DOHH2 (cell line): ENCODE measurements around the gene GALNTL6.

Experiments used
- H3F3A ChIP-seq: fragments of 200-600 bp; sonication (generic), shearing (Covaris generic); 2 replicates; pipeline ENCODE4 v1.6.0; 2016; ENCODE audit warnings: antibody characterized with exemption, mild to moderate bottlenecking; ENCODE audit not compliant: control insufficient read depth, insufficient read depth
- H3K27ac ChIP-seq: fragments of 200-600 bp; sonication (generic); 2 replicates; pipeline ENCODE4 v1.5.1; 2014; ENCODE audit warnings: low read depth, mild to moderate bottlenecking, low read length, moderate library complexity
- H3K27me3 ChIP-seq: fragments of 200-600 bp; sonication (generic); 2 replicates; pipeline ENCODE4 v1.6.1; 2014; ENCODE audit warnings: mild to moderate bottlenecking, low read length, mixed read lengths; ENCODE audit not compliant: control insufficient read depth
- H3K36me3 ChIP-seq: fragments of 200-600 bp; sonication (generic); 2 replicates; pipeline ENCODE4 v1.6.1; 2014; ENCODE audit warnings: mild to moderate bottlenecking, low read length, moderate library complexity, mixed read lengths; ENCODE audit not compliant: control insufficient read depth
- H3K4me1 ChIP-seq: fragments of 200-600 bp; sonication (generic); 2 replicates; pipeline ENCODE4 v1.6.1; 2014; ENCODE audit warnings: mild to moderate bottlenecking, low read length, mixed read lengths; ENCODE audit not compliant: control insufficient read depth
- H3K4me2 ChIP-seq: fragments of 200-600 bp; sonication (generic); 2 replicates; pipeline ENCODE4 v1.6.0; 2014; ENCODE audit warnings: mild to moderate bottlenecking, low read length, moderate library complexity
- H3K4me3 ChIP-seq: fragments of 200-600 bp; sonication (generic); 2 replicates; pipeline ENCODE4 v1.5.1; 2014; ENCODE audit warnings: mild to moderate bottlenecking, low read length, mixed read lengths
- H3K79me2 ChIP-seq: fragments of 200-600 bp; sonication (generic); 2 replicates; pipeline ENCODE4 v1.6.1; 2014; ENCODE audit warnings: mild to moderate bottlenecking, low read length, mixed read lengths; ENCODE audit not compliant: control insufficient read depth
- H3K9me2 ChIP-seq: fragments of 200-600 bp; sonication (generic); replicated peaks from 2 replicates; pipeline ENCODE4 v1.6.1; 2014; ENCODE audit warnings: mild to moderate bottlenecking, low read length, mixed read lengths; ENCODE audit not compliant: control insufficient read depth
- H3K9me3 ChIP-seq: fragments of 200-600 bp; sonication (generic); 2 replicates; pipeline ENCODE4 v1.6.1; 2014; ENCODE audit warnings: antibody characterized with exemption, low read length, mixed read lengths; ENCODE audit not compliant: control insufficient read depth, insufficient read depth
- H4K20me1 ChIP-seq: fragments of 200-600 bp; sonication (generic); 2 replicates; pipeline ENCODE4 v1.6.0; 2014; ENCODE audit warnings: low read depth, mild to moderate bottlenecking, antibody characterized with exemption, low read length, moderate library complexity; ENCODE audit not compliant: control insufficient read depth, insufficient read depth
- EZH2phosphoT487 ChIP-seq: fragments of 200-600 bp; sonication (generic); IDR thresholded peaks from 2 replicates; pipeline ENCODE4 v1.6.1; 2017; ENCODE audit warnings: borderline replicate concordance, mild to moderate bottlenecking, antibody characterized with exemption, low read length, moderate library complexity, mixed read lengths
- TF ChIP-seq, protein P1 (sequence below): fragments of 200-600 bp; sonication (generic); IDR thresholded peaks from one replicate; pipeline ENCODE4 v1.5.1; 2014; ENCODE audit warnings: antibody characterized with exemption, mild to moderate bottlenecking, low read depth, low read length; ENCODE audit not compliant: poor library complexity, severe bottlenecking

GALNTL6 gene

DNA sequence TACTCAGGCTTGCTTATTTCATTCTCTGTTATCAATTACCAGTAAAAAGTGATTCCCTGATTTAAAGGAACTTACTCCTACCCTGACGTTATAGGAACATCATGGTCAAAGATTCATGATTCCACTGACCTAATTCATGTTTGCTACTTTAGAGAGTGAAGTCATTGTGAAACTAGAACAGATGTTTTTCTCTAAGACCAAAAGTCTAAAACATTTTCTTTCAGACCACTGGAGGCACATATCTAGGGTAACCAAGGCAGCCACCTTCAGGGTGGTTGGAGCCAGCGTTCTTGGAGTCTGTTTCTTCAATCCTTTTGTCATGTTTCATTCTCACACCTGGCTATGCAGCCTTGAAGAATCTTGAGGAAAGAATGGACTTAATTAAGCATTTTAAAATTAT is 77.8 kb downstream of the GALNTL6 start:
- Histone ChIP-seq H3K36me3 (no peaks in the 10 kb centered on the region), H3K27me3 (no peaks in the 10 kb centered on the region), H3K27ac (no peak overlapping the region), H3K9me2 (no peaks in the 10 kb centered on the region), H4K20me1 (no peaks in the 10 kb centered on the region), H3F3A (no peaks in the 10 kb centered on the region), H3K79me2 (no peaks in the 10 kb centered on the region), H3K9me3 (no peaks in the 10 kb centered on the region), H3K4me2 (no peak overlapping the region), H3K4me1 (no peaks in the 10 kb centered on the region), H3K4me3 (no peak overlapping the region)
- no peak for TF ChIP-seq EZH2phosphoT487
- TF ChIP-seq, protein P1, sequence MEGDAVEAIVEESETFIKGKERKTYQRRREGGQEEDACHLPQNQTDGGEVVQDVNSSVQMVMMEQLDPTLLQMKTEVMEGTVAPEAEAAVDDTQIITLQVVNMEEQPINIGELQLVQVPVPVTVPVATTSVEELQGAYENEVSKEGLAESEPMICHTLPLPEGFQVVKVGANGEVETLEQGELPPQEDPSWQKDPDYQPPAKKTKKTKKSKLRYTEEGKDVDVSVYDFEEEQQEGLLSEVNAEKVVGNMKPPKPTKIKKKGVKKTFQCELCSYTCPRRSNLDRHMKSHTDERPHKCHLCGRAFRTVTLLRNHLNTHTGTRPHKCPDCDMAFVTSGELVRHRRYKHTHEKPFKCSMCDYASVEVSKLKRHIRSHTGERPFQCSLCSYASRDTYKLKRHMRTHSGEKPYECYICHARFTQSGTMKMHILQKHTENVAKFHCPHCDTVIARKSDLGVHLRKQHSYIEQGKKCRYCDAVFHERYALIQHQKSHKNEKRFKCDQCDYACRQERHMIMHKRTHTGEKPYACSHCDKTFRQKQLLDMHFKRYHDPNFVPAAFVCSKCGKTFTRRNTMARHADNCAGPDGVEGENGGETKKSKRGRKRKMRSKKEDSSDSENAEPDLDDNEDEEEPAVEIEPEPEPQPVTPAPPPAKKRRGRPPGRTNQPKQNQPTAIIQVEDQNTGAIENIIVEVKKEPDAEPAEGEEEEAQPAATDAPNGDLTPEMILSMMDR, result no peak

DNA sequence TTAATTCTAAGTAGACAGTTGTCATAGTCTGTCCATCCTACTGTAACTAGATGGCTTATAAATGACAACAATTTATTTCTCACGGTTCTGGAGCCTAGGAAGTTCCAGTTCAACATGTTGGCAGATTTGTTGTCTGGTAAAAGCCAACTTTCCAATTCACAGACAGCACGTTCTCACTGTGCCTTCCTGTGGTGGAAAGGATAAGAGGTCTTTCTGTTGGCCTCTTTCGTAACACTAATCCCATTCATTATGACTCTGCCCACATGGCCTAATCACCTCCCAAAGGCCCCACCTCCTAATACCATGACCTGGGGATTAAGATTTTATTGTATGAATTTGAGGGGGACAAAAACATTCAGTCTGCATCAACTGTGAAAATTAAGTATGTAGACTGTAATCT is 83.2 kb downstream of the GALNTL6 start:
- H3K9me3 ChIP-seq, result no peaks in the 10 kb centered on the region
- H3K36me3 ChIP-seq, result no peaks in the 10 kb centered on the region
- no peaks in the 10 kb centered on the region for H3K4me1 ChIP-seq

DNA sequence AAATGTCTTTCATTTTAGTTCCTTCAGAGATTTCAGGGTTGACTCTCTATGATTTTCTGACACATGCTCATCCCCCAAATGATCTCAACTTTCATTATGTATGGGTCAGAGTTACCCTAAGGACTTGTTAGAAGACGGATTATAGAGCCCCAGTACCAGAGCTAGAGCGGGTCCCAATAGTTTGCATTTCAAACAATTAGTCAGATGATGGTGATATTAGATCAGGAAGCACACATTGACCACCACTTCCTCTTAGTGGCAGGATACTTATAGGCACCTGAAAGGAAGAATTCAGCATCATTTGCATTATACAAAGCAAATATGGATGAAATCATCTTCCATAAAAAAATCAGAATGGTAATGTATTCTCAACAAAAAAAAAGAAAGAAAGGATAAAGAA is 106.1 kb downstream of the GALNTL6 start:
- no peaks in the 10 kb centered on the region for H3K36me3 ChIP-seq
- H3K4me1 ChIP-seq, result no peaks in the 10 kb centered on the region
- H3K27ac ChIP-seq, result no peak overlapping the region
- H3K4me3 ChIP-seq, result no peak overlapping the region
- H3K79me2 ChIP-seq, result no peaks in the 10 kb centered on the region
- H3F3A ChIP-seq, result no peaks in the 10 kb centered on the region
- H3K27me3 ChIP-seq, result no peaks in the 10 kb centered on the region
- no peaks in the 10 kb centered on the region for H3K9me2 ChIP-seq
- no peaks in the 10 kb centered on the region for H4K20me1 ChIP-seq
- H3K4me2 ChIP-seq, result no peak overlapping the region
- no peaks in the 10 kb centered on the region for H3K9me3 ChIP-seq
- TF ChIP-seq, protein P1, result no peak
- TF ChIP-seq EZH2phosphoT487, result no peak

More for the DNA sequence above, 83.2 kb downstream of the GALNTL6 start:
- TF ChIP-seq, protein P1, result no peak
- no peak for TF ChIP-seq EZH2phosphoT487
- Histone ChIP-seq H3F3A (no peaks in the 10 kb centered on the region), H3K4me2 (no peak overlapping the region), H3K27me3 (no peaks in the 10 kb centered on the region), H3K79me2 (no peaks in the 10 kb centered on the region), H4K20me1 (no peaks in the 10 kb centered on the region), H3K9me2 (no peaks in the 10 kb centered on the region), H3K27ac (no peak overlapping the region), H3K4me3 (no peak overlapping the region)

DNA sequence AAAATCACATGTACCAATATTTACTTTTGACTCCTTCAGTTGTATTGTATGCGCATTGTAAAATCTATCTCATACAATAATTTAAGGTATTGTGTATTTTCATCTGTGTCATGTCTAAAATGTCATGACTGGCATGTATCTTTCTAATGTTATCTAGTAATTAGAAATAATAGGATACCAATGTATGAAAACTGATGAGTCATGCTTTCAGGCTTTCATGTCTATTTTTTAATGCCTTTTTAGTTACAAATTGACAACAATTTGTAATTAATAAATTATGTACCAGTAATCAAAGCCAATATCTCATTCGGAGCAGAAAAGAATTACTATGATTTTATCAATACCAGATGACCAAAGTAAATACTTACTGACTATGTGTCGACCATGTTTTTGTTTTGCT is 107.7 kb downstream of the GALNTL6 start:
- Histone ChIP-seq H3K4me1 (no peaks in the 10 kb centered on the region), H3K4me2 (no peak overlapping the region), H3K4me3 (no peak overlapping the region), H3K9me2 (no peaks in the 10 kb centered on the region), H3K9me3 (no peaks in the 10 kb centered on the region), H4K20me1 (no peaks in the 10 kb centered on the region), H3K79me2 (no peaks in the 10 kb centered on the region), H3K36me3 (no peaks in the 10 kb centered on the region), H3K27me3 (no peaks in the 10 kb centered on the region), H3K27ac (no peak overlapping the region), H3F3A (no peaks in the 10 kb centered on the region)
- TF ChIP-seq EZH2phosphoT487, result no peak
- TF ChIP-seq, protein P1, result no peak
